ENCODE results near the gene AFDN. TPM values are rescaled to one million over a fixed set of nuclear protein-coding genes. Genes with fewer than 3 reads are reported as not detected.

The AFDN gene
- total and polyA plus RNA-seq, 8 donors = 137 to 422 (median 284) TPM

DNA sequence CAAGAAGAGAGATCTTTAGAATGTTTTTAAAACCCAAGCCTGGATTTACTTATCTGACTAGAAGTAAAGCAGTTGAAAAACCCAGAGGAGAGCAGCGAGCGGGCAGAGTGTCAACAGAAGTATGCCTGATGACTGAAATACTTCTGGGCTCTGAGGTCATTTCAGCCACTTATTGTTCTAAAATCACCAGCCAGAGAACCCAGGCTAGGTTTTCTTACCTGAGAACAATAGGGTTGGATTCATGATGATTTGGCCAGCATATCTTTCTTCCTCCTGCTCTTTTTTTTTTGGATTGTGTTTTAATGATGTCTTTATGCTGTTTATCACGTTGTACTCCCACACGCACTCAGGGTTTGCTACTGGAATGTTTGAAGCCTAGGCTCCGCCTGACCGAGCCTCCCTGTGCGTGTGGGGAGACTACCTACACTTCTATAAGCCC is 107.7 kb downstream of the AFDN start:
- H3K9me3 ChIP-seq = no peaks in the 10 kb centered on the region
- peaks cover 0 to 12% of the 10 kb centered on the region in 2 donors for H3K36me3 ChIP-seq
- DNase-seq (peak in 2 of 4 donors; percentile 52 to 53), ATAC-seq (peak; percentile 79)
- intact Hi-C loops (cut with DNase I) = no loop called here
- H3K4me1 ChIP-seq = peaks cover 2 to 20% of the 10 kb centered on the region in 2 donors
- peak overlapping the region; percentile 48 to 71 for H3K27ac ChIP-seq
- TF ChIP-seq, protein P1, sequence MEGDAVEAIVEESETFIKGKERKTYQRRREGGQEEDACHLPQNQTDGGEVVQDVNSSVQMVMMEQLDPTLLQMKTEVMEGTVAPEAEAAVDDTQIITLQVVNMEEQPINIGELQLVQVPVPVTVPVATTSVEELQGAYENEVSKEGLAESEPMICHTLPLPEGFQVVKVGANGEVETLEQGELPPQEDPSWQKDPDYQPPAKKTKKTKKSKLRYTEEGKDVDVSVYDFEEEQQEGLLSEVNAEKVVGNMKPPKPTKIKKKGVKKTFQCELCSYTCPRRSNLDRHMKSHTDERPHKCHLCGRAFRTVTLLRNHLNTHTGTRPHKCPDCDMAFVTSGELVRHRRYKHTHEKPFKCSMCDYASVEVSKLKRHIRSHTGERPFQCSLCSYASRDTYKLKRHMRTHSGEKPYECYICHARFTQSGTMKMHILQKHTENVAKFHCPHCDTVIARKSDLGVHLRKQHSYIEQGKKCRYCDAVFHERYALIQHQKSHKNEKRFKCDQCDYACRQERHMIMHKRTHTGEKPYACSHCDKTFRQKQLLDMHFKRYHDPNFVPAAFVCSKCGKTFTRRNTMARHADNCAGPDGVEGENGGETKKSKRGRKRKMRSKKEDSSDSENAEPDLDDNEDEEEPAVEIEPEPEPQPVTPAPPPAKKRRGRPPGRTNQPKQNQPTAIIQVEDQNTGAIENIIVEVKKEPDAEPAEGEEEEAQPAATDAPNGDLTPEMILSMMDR (IDR thresholded peaks at IDR 0.05) = no peak
- no peak overlapping the region for H3K4me3 ChIP-seq
- H3K27me3 ChIP-seq = no peaks in the 10 kb centered on the region

DNA sequence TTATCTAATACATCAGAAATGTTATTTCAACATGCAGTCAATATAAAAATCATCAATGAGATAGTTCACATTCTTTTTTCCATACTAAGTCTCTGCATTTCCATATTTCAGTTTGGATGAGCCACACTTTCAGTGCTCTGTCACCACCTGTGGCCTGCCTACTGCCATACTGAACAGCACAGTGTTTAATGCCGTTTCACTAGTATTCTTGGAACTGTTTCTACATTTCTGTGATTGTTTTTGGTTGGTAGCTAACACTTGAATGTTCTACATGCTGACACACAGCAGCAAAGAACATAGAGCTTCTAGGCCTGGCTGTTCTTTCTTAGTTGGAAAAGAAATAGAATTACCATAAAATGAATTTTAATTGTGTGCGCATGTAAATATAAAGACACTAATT is 109.3 kb downstream of the AFDN start:
- Histone ChIP-seq H3K4me1 (peaks cover 2 to 20% of the 10 kb centered on the region in 2 donors), H3K27ac (no peak overlapping the region), H3K4me3 (no peak overlapping the region), H3K36me3 (no peaks in the 10 kb centered on the region), H3K9me3 (no peaks in the 10 kb centered on the region), H3K27me3 (no peaks in the 10 kb centered on the region)
- TF ChIP-seq, protein P1 (IDR thresholded peaks at IDR 0.05) = no peak
- no peak for DNase-seq
- ATAC-seq = no peak
- intact Hi-C loops (cut with DNase I) = no loop called here

DNA sequence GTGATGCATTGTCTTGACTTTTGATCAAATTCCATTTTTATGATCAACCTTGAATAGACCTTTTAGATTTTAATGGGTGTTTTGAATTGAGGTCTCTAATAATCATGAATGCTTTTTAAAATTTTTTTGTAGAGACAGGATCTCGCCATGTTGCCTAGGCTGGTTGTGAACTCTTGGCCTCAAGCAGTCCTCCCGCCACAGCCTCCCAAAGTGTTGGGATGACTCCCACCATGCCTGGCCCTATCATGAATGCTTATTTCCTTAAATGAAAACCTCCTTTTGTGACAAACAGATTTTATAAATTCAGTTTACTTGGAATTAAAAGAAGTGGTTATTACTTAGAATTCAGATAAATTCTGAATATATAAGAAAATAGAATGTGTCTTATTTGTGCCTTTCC is 110.6 kb downstream of the AFDN start:
- no peaks in the 10 kb centered on the region for H3K9me3 ChIP-seq
- no peaks in the 10 kb centered on the region for H3K27me3 ChIP-seq
- DNase-seq = no peak
- intact Hi-C loops (cut with DNase I) = no loop called here
- no peak overlapping the region for H3K4me3 ChIP-seq
- peaks cover 2 to 16% of the 10 kb centered on the region in 2 donors for H3K4me1 ChIP-seq
- no peak for ATAC-seq
- H3K36me3 ChIP-seq = no peaks in the 10 kb centered on the region
- no peak overlapping the region for H3K27ac ChIP-seq
- TF ChIP-seq, protein P1 (IDR thresholded peaks at IDR 0.05) = no peak

GRCh38 chr6:167937948-167938911 is 111.5 kb downstream of the AFDN start:
- no peak for DNase-seq
- no peaks in the 10 kb centered on the region for H3K27me3 ChIP-seq
- intact Hi-C loops (cut with DNase I) = no loop called here
- no peaks in the 10 kb centered on the region for H3K9me3 ChIP-seq
- ATAC-seq = no peak
- peaks cover 2 to 13% of the 10 kb centered on the region in 2 donors for H3K4me1 ChIP-seq
- TF ChIP-seq, protein P1 (IDR thresholded peaks at IDR 0.05) = no peak
- no peak overlapping the region for H3K27ac ChIP-seq
- no peak overlapping the region for H3K4me3 ChIP-seq
- peaks cover 0 to 3% of the 10 kb centered on the region in 2 donors for H3K36me3 ChIP-seq

DNA sequence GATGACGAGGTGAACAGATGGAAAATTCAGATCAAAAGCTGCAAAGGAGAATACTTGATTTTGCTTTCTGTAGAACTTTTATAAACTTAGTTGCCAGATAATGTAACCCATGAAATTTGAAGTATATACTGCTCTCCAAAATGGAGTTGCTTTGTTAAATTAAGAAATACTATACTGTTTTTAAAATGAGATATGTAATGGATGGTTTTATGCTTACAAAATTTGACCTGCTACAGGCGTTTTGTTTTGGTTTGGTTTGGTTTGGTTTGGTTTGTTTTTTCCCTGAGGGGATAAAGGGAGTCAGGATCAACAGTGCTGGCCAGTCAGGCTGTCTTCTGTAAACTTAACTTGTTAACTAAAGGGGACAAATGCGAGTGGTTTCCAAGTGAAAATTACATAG is 115.1 kb downstream of the AFDN start:
- no peak for DNase-seq
- no peak overlapping the region for H3K4me3 ChIP-seq
- H3K27ac ChIP-seq = no peak overlapping the region
- TF ChIP-seq, protein P1 (IDR thresholded peaks at IDR 0.05) = no peak
- ATAC-seq = no peak
- no peaks in the 10 kb centered on the region for H3K27me3 ChIP-seq
- no peaks in the 10 kb centered on the region for H3K4me1 ChIP-seq
- intact Hi-C loops (cut with DNase I) = no loop called here
- H3K9me3 ChIP-seq = no peaks in the 10 kb centered on the region
- H3K36me3 ChIP-seq = peaks cover 0 to 34% of the 10 kb centered on the region in 2 donors
